Upper lobe of right lung (tissue), 1 donor: ENCODE data around the gene NUCB1. TPM values are rescaled to one million over a fixed set of nuclear protein-coding genes. Genes with fewer than 3 reads are reported as not detected.
"Not testable (repeated sequence)": the region's sequence is repeated elsewhere in the genome, so short reads cannot be mapped to it uniquely, and the experiment has no call there.

Experiments
- ATAC-seq: fragments of 200-7000 bp; cut with Tn5 transposase; one replicate; pipeline ENCODE4 v1.9.1; 2020; ENCODE audit warnings: mild to moderate bottlenecking, moderate library complexity
- DNase-seq: peaks from one replicate; pipeline ENCODE4 v3.0.0-alpha.2; 2020
- H3K27ac ChIP-seq: fragments of 200-600 bp; one replicate; pipeline ENCODE4 v1.8.0; 2022
- H3K27me3 ChIP-seq: fragments of 200-600 bp; one replicate; pipeline ENCODE4 v1.8.0; 2022; ENCODE audit warnings: mild to moderate bottlenecking
- H3K36me3 ChIP-seq: fragments of 200-600 bp; one replicate; pipeline ENCODE4 v1.8.0; 2022
- H3K4me1 ChIP-seq: fragments of 200-600 bp; one replicate; pipeline ENCODE4 v1.8.0; 2022
- H3K4me3 ChIP-seq: fragments of 200-600 bp; one replicate; pipeline ENCODE4 v1.8.0; 2022; ENCODE audit warnings: mild to moderate bottlenecking
- H3K9me3 ChIP-seq: fragments of 200-600 bp; one replicate; pipeline ENCODE4 v1.8.0; 2022
- CTCF ChIP-seq: fragments of 200-600 bp; IDR thresholded peaks from one replicate; pipeline ENCODE4 v1.8.0; 2022; ENCODE audit warnings: antibody characterized with exemption
- intact Hi-C: fragments of 100-400 bp; cut with DNase I; formaldehyde crosslinking; loops from one replicate; pipeline ENCODE4 v1.11.0; 2022
- total RNA-seq: library from RNA; stranded (reverse); fragmentation: NEBNext Ultra II Directional; extraction: Animal tissue kit (Norgen Biotek cat#: 25700); gene quantifications from one replicate; pipeline ENCODE4 v1.2.1, GENCODE V29; 2021
- donor health status: DM: no; HTN: yes; CAD: no; lungs with severe emphysema.

Gene NUCB1
- total RNA-seq, 1 donor from 2014 or later, result 287 TPM

- intact Hi-C loops, result no loop called here
- no peaks in the 10 kb centered on the region for H3K36me3 ChIP-seq
- TF ChIP-seq CTCF, result no peak
These were observed 16.4 kb upstream of the NUCB1 start for GRCh38 chr19:48883726-48884125.

GRCh38 chr19:48887861-48888612 lies 12.1 kb upstream of the NUCB1 start:
- Histone ChIP-seq H3K27ac (no peak overlapping the region), H3K9me3 (no peaks in the 10 kb centered on the region), H3K4me3 (no peak overlapping the region), H3K27me3 (no peaks in the 10 kb centered on the region), H3K36me3 (no peaks in the 10 kb centered on the region), H3K4me1 (no peaks in the 10 kb centered on the region)
- no peak for TF ChIP-seq CTCF
- ATAC-seq, result no peak
- intact Hi-C loops, result no loop called here
- no peak for DNase-seq

More at GRCh38 chr19:48883726-48884125, 16.4 kb upstream of the NUCB1 start:
- no peak overlapping the region for H3K27ac ChIP-seq
- no peaks in the 10 kb centered on the region for H3K9me3 ChIP-seq
- ATAC-seq (no peak), DNase-seq (no peak)
- no peaks in the 10 kb centered on the region for H3K27me3 ChIP-seq
- peaks cover 14% of the 10 kb centered on the region for H3K4me1 ChIP-seq
- H3K4me3 ChIP-seq, result no peak overlapping the region

- H3K27ac ChIP-seq, H3K4me3 ChIP-seq, H3K27me3 ChIP-seq, ATAC-seq, H3K4me1 ChIP-seq, DNase-seq, H3K9me3 ChIP-seq, H3K36me3 ChIP-seq, intact Hi-C loops: not testable (repeated sequence)
These were observed 10.6 kb upstream of the NUCB1 start for GRCh38 chr19:48889496-48889895.

- Histone ChIP-seq H3K9me3 (no peaks in the 10 kb centered on the region), H3K4me3 (no peak overlapping the region), H3K27me3 (no peaks in the 10 kb centered on the region), H3K36me3 (no peaks in the 10 kb centered on the region), H3K27ac (no peak overlapping the region), H3K4me1 (peaks cover 2% of the 10 kb centered on the region)
- no peak for TF ChIP-seq CTCF
- DNase-seq, result no peak
- peak; percentile 19 for ATAC-seq
- intact Hi-C loops, result no loop called here
These were observed 9.6 kb upstream of the NUCB1 start for GRCh38 chr19:48890551-48890950.

- Histone ChIP-seq H3K4me3 (no peak overlapping the region), H3K4me1 (peaks cover 14% of the 10 kb centered on the region), H3K36me3 (no peaks in the 10 kb centered on the region), H3K9me3 (no peaks in the 10 kb centered on the region), H3K27ac (no peak overlapping the region), H3K27me3 (no peaks in the 10 kb centered on the region)
- DNase-seq (no peak), ATAC-seq (no peak)
- intact Hi-C loops, result no loop called here
- TF ChIP-seq CTCF, result no peak
These were observed 4.9 kb upstream of the NUCB1 start for GRCh38 chr19:48895226-48895625.

- H3K4me1 ChIP-seq, result peaks cover 20% of the 10 kb centered on the region
- no peak for TF ChIP-seq CTCF
- DNase-seq (peak; percentile 78), ATAC-seq (peak; percentile 22)
- H3K27ac ChIP-seq, result peak overlapping the region; percentile 30
- intact Hi-C loops, result no loop called here
- H3K36me3 ChIP-seq, result no peaks in the 10 kb centered on the region
- peak overlapping the region; percentile 42 for H3K4me3 ChIP-seq
- no peaks in the 10 kb centered on the region for H3K9me3 ChIP-seq
- no peaks in the 10 kb centered on the region for H3K27me3 ChIP-seq
These were observed 3.9 kb upstream of the NUCB1 start for GRCh38 chr19:48896191-48896720.
